ENCODE data around the gene PPIL1.

GRCh38 chr6:36888115-36888643, 13.6 kb upstream of the PPIL1 start:
- TF ChIP-seq POLR2AphosphoS5 (IDR thresholded peaks at IDR 0.05; ENCODE audit: low read depth, low read length) (no peak), CTCF (IDR thresholded peaks at IDR 0.05; ENCODE audit: control extremely low read depth in 1 of 3, insufficient read depth in 1 of 3, low read depth in 1 of 3, low read length in 3 of 3) (no peak), MAX (IDR thresholded peaks at IDR 0.05) (no peak), EP300 (IDR thresholded peaks at IDR 0.05; ENCODE audit: borderline replicate concordance in 1 of 2, low read depth in 2 of 2, low read length in 2 of 2) (no peak), EZH2 (IDR thresholded peaks at IDR 0.05; ENCODE audit: low read depth, low read length, severe bottlenecking) (no peak), POLR2A (IDR thresholded peaks at IDR 0.05; ENCODE audit: control extremely low read depth in 1 of 2, low read depth in 2 of 2, low read length in 2 of 2) (no peak), SIN3A (conservative IDR thresholded peaks at IDR 0.05 in 1 of 2, IDR thresholded peaks at IDR 0.05 in 1 of 2; ENCODE audit: low read depth in 1 of 2, low read length in 2 of 2) (no peak), GTF2F1 (IDR thresholded peaks at IDR 0.05; ENCODE audit: borderline replicate concordance, low read depth, low read length) (no peak), RAD21 (IDR thresholded peaks at IDR 0.05 in 1 of 2, conservative IDR thresholded peaks at IDR 0.05 in 1 of 2; ENCODE audit: low read depth in 2 of 2, low read length in 2 of 2) (no peak), BACH1 (IDR thresholded peaks at IDR 0.05; ENCODE audit: low read length) (no peak), ZNF274 (IDR thresholded peaks at IDR 0.05; ENCODE audit: borderline replicate concordance, extremely low read depth, low read length) (no peak)
